H1 (cell line): Measurements from ENCODE around the gene SP1.

ENCODE experiments used
- CHD2 ChIP-seq: IDR thresholded peaks from 2 replicates; pipeline ENCODE4 v1.6.1; 2012; ENCODE audit warnings: low read length, improper control_type of control experiment
- EP300 ChIP-seq, 2 experiments: IDR thresholded peaks; 1 replicate in 1 of 2; 2 replicates in 1 of 2; pipeline ENCODE4 v1.6.1; 2011 to 2012; ENCODE audit warnings: low read depth in 2 of 2, low read length in 2 of 2, mild to moderate bottlenecking in 2 of 2, borderline replicate concordance in 1 of 2, inconsistent platforms in 1 of 2, moderate library complexity in 1 of 2
- EZH2 ChIP-seq: fragments of 200-600 bp; sonication (generic); IDR thresholded peaks from 2 replicates; pipeline ENCODE4 v1.7.1; 2012; ENCODE audit warnings: low read depth, mild to moderate bottlenecking, moderate library complexity, low read length, inconsistent platforms; ENCODE audit not compliant: severe bottlenecking
- HDAC6 ChIP-seq: IDR thresholded peaks from one replicate; pipeline ENCODE4 v1.7.1; 2012; ENCODE audit warnings: low read depth, mild to moderate bottlenecking, inconsistent platforms, low read length, moderate library complexity
- JUND ChIP-seq: IDR thresholded peaks from 2 replicates; pipeline ENCODE4 v1.6.1; 2011; ENCODE audit warnings: mild to moderate bottlenecking, improper control_type of control experiment, low read length
- MAFK ChIP-seq: IDR thresholded peaks from 2 replicates; pipeline ENCODE4 v1.6.1; 2012; ENCODE audit warnings: low read depth, mild to moderate bottlenecking, improper control_type of control experiment, low read length
- PHF8 ChIP-seq: fragments of 200-600 bp; sonication (generic); conservative IDR thresholded peaks from 2 replicates; pipeline ENCODE4 v1.7.1; 2012; ENCODE audit warnings: low read depth, mild to moderate bottlenecking, inconsistent platforms, low read length, moderate library complexity
- POLR2A ChIP-seq, 2 experiments: IDR thresholded peaks; 1 replicate in 1 of 2; 2 replicates in 1 of 2; pipeline ENCODE4 v1.6.1; 2011; ENCODE audit warnings: low read depth in 2 of 2, low read length in 2 of 2, mild to moderate bottlenecking in 2 of 2; ENCODE audit errors: control extremely low read depth in 1 of 2
- RAD21 ChIP-seq, 2 experiments: IDR thresholded peaks in 1 of 2; conservative IDR thresholded peaks in 1 of 2; 2 replicates each; pipeline ENCODE4 v1.6.1; 2011; ENCODE audit warnings: low read depth in 2 of 2, low read length in 2 of 2, improper control_type of control experiment in 1 of 2, inconsistent platforms in 1 of 2, mild to moderate bottlenecking in 1 of 2, moderate library complexity in 1 of 2
- RXRA ChIP-seq: IDR thresholded peaks from 2 replicates; pipeline ENCODE4 v1.6.1; 2011; ENCODE audit warnings: low read depth, mild to moderate bottlenecking, low read length, moderate library complexity; ENCODE audit not compliant: insufficient read depth
- TEAD4 ChIP-seq: IDR thresholded peaks from 2 replicates; pipeline ENCODE4 v1.6.1; 2012; ENCODE audit warnings: low read depth, low read length, inconsistent platforms, mixed read lengths
- ZNF274 ChIP-seq: IDR thresholded peaks from 2 replicates; pipeline ENCODE4 v1.7.0; 2012; ENCODE audit warnings: low read length, borderline replicate concordance; ENCODE audit errors: extremely low read depth
- TF ChIP-seq, protein P1 (sequence below), 3 experiments: IDR thresholded peaks; 1 replicate in 2 of 3; 2 replicates in 1 of 3; pipeline versions ENCODE4 v1.5.1 to v1.6.1; 2011; ENCODE audit warnings: low read length in 3 of 3, mild to moderate bottlenecking in 3 of 3, inconsistent platforms in 2 of 3, low read depth in 1 of 3, moderate library complexity in 1 of 3; ENCODE audit not compliant: insufficient read depth in 1 of 3; ENCODE audit errors: control extremely low read depth in 1 of 3
- TF ChIP-seq, protein P2 (sequence below): IDR thresholded peaks from 2 replicates; pipeline ENCODE4 v1.6.1; 2012; ENCODE audit warnings: low read length, inconsistent platforms

DNA sequence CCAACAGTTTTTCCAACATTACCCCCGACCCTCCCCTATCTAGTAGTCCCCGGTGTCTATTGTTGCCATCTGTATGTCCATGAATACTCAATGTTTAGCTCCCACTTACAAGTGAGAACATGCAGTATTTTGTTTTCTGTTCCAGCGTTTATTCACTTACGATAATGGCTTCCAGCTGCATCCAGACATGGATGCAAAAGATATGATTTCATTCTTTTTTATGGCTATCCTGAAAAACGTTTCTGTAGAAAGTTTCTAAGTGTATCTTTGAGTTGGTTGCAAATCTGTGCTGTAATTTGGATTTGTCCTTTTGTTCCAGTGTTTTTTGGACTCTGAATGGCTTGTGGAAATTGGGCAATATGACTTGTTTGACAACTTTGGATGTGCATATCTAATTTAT, 11.7 kb downstream of the SP1 start:
- TF ChIP-seq RAD21 (IDR thresholded peaks at IDR 0.05 in 1 of 2, conservative IDR thresholded peaks at IDR 0.05 in 1 of 2; ENCODE audit: low read depth in 2 of 2, low read length in 2 of 2) (no peak), POLR2A (IDR thresholded peaks at IDR 0.05; ENCODE audit: control extremely low read depth in 1 of 2, low read depth in 2 of 2, low read length in 2 of 2) (no peak), EZH2 (no peak), RXRA (no peak), HDAC6 (no peak), CHD2 (no peak), MAFK (no peak), TEAD4 (no peak), EP300 (IDR thresholded peaks at IDR 0.05; ENCODE audit: borderline replicate concordance in 1 of 2, low read depth in 2 of 2, low read length in 2 of 2) (no peak), PHF8 (no peak), ZNF274 (no peak), JUND (no peak)
- TF ChIP-seq, protein P1, sequence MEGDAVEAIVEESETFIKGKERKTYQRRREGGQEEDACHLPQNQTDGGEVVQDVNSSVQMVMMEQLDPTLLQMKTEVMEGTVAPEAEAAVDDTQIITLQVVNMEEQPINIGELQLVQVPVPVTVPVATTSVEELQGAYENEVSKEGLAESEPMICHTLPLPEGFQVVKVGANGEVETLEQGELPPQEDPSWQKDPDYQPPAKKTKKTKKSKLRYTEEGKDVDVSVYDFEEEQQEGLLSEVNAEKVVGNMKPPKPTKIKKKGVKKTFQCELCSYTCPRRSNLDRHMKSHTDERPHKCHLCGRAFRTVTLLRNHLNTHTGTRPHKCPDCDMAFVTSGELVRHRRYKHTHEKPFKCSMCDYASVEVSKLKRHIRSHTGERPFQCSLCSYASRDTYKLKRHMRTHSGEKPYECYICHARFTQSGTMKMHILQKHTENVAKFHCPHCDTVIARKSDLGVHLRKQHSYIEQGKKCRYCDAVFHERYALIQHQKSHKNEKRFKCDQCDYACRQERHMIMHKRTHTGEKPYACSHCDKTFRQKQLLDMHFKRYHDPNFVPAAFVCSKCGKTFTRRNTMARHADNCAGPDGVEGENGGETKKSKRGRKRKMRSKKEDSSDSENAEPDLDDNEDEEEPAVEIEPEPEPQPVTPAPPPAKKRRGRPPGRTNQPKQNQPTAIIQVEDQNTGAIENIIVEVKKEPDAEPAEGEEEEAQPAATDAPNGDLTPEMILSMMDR (IDR thresholded peaks at IDR 0.05; ENCODE audit: control extremely low read depth in 1 of 3, insufficient read depth in 1 of 3, low read depth in 1 of 3, low read length in 3 of 3) = no peak
- TF ChIP-seq, protein P2, sequence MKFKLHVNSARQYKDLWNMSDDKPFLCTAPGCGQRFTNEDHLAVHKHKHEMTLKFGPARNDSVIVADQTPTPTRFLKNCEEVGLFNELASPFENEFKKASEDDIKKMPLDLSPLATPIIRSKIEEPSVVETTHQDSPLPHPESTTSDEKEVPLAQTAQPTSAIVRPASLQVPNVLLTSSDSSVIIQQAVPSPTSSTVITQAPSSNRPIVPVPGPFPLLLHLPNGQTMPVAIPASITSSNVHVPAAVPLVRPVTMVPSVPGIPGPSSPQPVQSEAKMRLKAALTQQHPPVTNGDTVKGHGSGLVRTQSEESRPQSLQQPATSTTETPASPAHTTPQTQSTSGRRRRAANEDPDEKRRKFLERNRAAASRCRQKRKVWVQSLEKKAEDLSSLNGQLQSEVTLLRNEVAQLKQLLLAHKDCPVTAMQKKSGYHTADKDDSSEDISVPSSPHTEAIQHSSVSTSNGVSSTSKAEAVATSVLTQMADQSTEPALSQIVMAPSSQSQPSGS = no peak
